GM12875 (cell line): Measurements from ENCODE around the gene CTXND2.
A peak's percentile ranks its signal among the peaks of the same experiment; 100 is the strongest.
"Not testable (repeated sequence)": the region's sequence is repeated elsewhere in the genome, so short reads cannot be mapped to it uniquely, and the experiment has no call there.

Experiments used
- H3K4me3 ChIP-seq: one replicate; pipeline ENCODE4 v1.5.1; 2011; ENCODE audit warnings: low read depth, low read length, control low read depth
- TF ChIP-seq, protein P1 (sequence below): IDR thresholded peaks from 2 replicates; pipeline ENCODE4 v1.5.1; 2011; ENCODE audit warnings: low read depth, mild to moderate bottlenecking, control low read depth, inconsistent platforms, low read length, moderate library complexity, borderline replicate concordance; ENCODE audit not compliant: insufficient read depth

CTXND2 gene

DNA sequence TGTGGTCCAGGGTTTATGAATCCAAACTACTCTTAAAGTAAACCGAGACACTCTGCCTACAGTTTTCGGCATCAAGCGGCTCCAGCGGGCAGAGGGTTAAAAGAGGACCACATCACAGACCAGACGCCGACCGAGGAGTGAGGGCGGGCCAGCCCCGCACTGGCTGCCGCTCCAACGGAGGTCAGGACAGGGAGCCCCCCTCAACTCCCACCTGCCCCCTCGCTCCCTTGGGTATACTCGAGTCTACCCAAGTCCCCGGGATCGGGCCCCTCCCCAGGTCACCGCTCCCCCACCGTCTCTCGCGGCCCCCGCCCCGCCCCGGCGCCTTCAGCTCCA, 10.8 kb upstream of the CTXND2 start:
- peak overlapping the region; percentile 52 for H3K4me3 ChIP-seq
- TF ChIP-seq, protein P1, sequence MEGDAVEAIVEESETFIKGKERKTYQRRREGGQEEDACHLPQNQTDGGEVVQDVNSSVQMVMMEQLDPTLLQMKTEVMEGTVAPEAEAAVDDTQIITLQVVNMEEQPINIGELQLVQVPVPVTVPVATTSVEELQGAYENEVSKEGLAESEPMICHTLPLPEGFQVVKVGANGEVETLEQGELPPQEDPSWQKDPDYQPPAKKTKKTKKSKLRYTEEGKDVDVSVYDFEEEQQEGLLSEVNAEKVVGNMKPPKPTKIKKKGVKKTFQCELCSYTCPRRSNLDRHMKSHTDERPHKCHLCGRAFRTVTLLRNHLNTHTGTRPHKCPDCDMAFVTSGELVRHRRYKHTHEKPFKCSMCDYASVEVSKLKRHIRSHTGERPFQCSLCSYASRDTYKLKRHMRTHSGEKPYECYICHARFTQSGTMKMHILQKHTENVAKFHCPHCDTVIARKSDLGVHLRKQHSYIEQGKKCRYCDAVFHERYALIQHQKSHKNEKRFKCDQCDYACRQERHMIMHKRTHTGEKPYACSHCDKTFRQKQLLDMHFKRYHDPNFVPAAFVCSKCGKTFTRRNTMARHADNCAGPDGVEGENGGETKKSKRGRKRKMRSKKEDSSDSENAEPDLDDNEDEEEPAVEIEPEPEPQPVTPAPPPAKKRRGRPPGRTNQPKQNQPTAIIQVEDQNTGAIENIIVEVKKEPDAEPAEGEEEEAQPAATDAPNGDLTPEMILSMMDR = no peak

DNA sequence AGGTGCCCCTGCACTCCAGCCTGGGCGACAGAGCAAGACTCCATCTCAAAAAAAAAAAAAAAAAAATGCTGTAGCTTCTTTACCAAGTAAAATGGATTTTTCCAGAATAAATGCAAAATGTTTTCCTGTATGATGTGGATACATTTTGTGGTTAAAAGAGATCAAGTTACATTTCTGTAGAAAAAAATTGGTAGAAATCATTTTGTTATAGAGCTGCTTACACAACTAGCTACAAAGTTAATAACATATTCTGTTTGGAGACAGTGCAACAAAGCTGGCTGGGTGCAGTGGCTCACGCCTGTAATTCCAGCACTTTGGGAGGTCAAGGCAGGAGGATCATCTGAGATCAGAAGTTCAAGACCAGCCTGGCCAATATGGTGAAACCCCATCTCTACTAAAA, 8.0 kb upstream of the CTXND2 start:
- not testable (repeated sequence) for H3K4me3 ChIP-seq

DNA sequence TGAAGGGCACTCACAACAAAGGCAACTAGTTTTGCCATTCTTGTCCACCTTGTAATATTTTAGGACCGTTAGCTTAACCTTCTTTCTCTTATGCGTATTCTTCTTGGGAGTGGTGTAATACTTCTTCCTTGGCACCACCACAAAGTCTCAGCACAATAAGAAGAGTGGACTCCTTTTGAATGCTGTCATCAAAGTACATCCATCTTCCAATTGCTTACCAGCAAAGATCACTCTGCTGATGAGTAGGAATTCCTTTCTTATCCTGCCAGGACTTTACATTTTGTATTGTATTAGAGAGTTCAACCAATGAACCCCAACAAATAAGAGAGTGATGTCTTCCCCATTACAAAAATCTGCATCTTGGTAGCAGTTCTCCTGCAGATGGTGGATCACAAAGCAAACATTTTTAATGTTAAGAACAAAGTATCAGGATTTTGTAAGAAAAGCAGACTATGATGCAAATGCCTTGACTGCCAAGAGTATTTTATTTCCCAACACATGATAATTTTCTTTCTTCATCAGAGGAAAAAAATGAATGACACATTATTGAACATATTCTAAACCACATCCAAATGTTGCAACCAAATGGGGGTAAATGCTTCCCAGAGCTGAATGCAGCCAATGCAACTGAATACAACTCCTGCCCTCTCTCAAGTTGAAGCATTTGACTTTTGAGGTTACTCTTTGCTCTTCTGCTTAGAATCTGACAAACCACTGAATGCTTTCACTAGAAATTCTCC, 5.4 kb upstream of the CTXND2 start:
- H3K4me3 ChIP-seq = no peak overlapping the region
- TF ChIP-seq, protein P1 = no peak

DNA sequence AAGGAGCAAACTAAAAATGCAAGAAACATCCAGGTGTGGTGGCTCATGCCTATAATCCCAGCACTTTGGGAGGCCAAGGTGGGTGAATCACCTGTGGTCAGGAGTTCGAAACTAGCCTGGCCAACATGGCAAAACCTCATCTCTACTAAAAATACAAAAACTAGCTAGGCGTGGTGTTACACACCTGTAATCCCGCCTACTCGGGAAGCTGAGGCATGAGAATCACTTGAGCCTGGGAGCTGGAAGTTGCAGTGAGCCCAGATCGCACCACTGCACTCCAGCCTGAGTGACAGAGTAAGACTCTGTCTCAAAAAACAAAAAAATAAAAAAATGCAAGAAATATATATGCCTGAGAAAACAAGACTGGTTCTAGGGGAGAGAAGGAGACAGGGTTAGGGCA, 3.8 kb upstream of the CTXND2 start:
- H3K4me3 ChIP-seq = not testable (repeated sequence)

DNA sequence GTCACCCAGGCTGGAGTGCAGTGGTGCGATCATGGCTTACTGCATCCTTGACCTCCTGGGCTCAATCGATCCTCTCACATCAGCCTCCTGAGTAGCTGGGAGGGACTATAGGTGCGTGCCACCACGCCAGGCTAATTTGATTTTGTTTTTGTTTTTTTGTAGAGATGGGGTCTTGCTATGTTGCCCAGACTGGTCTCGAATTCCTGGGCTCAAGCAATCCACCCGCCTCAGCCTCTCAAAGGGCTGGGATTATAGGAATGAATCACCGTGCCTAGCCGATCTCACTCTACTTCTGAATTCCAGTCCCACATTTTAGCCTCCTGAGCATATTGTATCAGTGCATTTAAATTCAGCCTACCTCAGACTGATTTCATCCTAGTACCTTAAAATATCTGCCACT, 1.8 kb downstream of the CTXND2 start:
- H3K4me3 ChIP-seq = no peak overlapping the region
- TF ChIP-seq, protein P1 = no peak

DNA sequence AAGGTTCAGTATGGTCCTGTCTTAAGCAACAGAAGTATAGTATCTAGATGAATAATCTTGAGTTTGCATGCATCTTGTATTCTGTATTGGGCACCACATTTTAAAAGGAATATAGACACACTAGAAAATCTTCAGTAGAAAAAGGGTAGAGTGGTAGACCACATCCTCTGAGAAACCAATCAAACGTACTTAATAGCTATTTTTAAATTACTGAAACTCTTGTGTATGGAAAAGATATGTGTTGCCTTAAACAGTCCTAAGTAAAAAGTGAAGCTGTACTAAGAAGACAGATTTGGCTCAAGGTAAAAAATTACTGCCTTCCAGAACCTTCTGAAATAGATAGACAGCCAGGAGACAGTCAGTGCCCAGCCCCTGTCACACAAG, 3.1 kb downstream of the CTXND2 start:
- no peak overlapping the region for H3K4me3 ChIP-seq
- TF ChIP-seq, protein P1 = no peak

DNA sequence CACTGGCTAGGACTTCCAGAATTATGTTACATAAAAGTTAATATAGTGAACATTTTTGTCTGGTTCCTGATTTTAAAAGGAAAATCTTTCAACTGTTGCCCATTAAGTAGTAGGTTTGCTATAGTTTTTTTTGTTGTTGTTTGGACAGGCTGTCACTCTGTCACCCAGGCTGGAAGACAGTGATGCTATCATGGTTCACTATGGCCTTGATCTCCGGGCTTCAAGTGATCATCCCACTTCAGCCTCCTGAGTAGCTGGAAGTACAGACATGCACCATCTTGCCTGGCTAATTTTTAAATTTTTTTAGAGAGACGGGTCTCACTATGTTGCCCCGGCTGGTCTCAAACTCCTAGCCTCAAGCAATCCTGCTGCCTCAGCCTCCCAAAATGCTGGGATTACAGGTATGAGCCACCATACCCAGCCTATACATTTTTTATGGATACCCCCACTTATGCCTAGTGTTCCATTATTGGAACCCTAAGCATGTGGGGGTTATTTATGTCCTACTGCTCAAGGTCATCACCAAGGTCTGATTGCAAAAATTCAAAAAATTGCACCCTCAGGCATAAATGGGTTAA, 6.5 kb downstream of the CTXND2 start:
- TF ChIP-seq, protein P1 = no peak
- no peak overlapping the region for H3K4me3 ChIP-seq

DNA sequence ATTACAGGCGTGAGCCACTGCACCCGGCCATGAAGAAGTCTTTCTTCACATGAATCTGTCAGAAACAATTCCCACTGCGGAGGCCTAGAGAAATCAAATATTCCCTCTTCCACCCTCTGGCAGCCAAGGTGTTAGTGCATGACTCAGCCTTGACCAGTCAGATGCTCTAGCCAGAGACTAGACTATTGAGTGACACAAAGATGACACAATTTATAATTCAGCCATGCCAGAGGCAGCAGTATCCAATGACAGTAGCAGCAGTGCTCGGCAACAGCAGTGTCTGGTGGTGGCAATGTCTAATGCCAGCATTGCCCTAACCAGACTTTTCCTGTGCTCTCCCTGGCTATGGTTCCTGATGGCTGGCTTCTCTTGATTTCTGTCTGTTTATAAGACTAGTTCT, 8.7 kb downstream of the CTXND2 start:
- H3K4me3 ChIP-seq = no peak overlapping the region
- TF ChIP-seq, protein P1 = no peak

DNA sequence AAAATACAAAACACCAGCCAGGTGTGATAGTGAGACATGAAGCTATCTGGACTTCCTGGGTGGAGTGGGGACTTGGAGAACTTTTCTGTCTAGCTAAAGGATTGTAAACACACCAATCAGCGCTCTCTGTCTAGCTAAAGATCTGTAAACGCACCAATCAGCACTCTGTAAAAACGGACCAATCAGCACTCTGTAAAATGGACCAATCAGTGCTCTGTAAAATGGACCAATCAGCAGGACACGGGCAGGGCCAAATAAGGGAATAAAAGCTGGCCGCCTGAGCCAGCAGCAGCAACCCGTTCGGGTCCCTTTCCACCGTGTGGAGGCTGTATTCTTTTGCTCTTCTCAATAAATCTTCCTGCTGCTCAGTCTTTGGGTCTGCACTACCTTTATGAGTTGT, 12.9 kb downstream of the CTXND2 start:
- not testable (repeated sequence) for H3K4me3 ChIP-seq
